Neural cell (in vitro differentiated cells): ENCODE measurements around the gene ARL6IP1. TPM values are rescaled to one million over a fixed set of nuclear protein-coding genes. Genes with fewer than 3 reads are reported as not detected.

ENCODE experiments used
- H2AFZ ChIP-seq: fragments of 200-600, 300-800 bp; sonication (generic), shearing (Covaris generic); 2 replicates; pipeline ENCODE4 v1.6.0; 2014; ENCODE audit warnings: low read depth, mild to moderate bottlenecking, antibody characterized with exemption, low read length, moderate library complexity
- H3F3A ChIP-seq: fragments of 200-600 bp; shearing (Covaris generic); 2 replicates; pipeline ENCODE4 v1.6.1; 2016; ENCODE audit warnings: mild to moderate bottlenecking, moderate library complexity, mixed read lengths, antibody characterized with exemption, low read length; ENCODE audit not compliant: insufficient read depth, poor library complexity, severe bottlenecking
- H3K27ac ChIP-seq: fragments of 200-600, 300-800 bp; sonication (generic), shearing (Covaris generic); 2 replicates; pipeline ENCODE4 v1.5.1; 2014; ENCODE audit warnings: mild to moderate bottlenecking, low read length, moderate library complexity
- H3K27me3 ChIP-seq: fragments of 300-800, 200-600 bp; sonication (generic), shearing (Covaris generic); 2 replicates; pipeline ENCODE4 v1.6.0; 2014; ENCODE audit warnings: mild to moderate bottlenecking, low read depth, low read length, moderate library complexity; ENCODE audit not compliant: insufficient read depth
- H3K36me3 ChIP-seq: fragments of 300-800, 200-600 bp; sonication (generic), shearing (Covaris generic); 2 replicates; pipeline ENCODE4 v1.5.1; 2014; ENCODE audit warnings: mild to moderate bottlenecking, antibody characterized with exemption, low read length, moderate library complexity; ENCODE audit not compliant: insufficient read depth
- H3K4me2 ChIP-seq: fragments of 300-800, 200-600 bp; sonication (generic), shearing (Covaris generic); 2 replicates; pipeline ENCODE4 v1.6.0; 2014; ENCODE audit warnings: mild to moderate bottlenecking, low read length
- H3K4me3 ChIP-seq: fragments of 300-800, 200-600 bp; sonication (generic), shearing (Covaris generic); 2 replicates; pipeline ENCODE4 v1.5.1; 2014; ENCODE audit warnings: mild to moderate bottlenecking, low read length, moderate library complexity
- H3K79me2 ChIP-seq: fragments of 200-600 bp; shearing (Covaris generic); replicated peaks from 2 replicates; pipeline ENCODE4 v1.6.0; 2014; ENCODE audit warnings: mild to moderate bottlenecking, low read length, moderate library complexity; ENCODE audit not compliant: insufficient read depth
- H3K9ac ChIP-seq: fragments of 300-800, 200-600 bp; sonication (generic), shearing (Covaris generic); 2 replicates; pipeline ENCODE4 v1.6.1; 2016; ENCODE audit warnings: mild to moderate bottlenecking, low read length, mixed read lengths
- H3K9me2 ChIP-seq: fragments of 200-600 bp; shearing (Covaris generic); 2 replicates; pipeline ENCODE4 v1.6.1; 2016; ENCODE audit warnings: mild to moderate bottlenecking, low read length, mixed read lengths; ENCODE audit not compliant: insufficient read depth
- H3K9me3 ChIP-seq: fragments of 200-600, 300-800 bp; sonication (generic), shearing (Covaris generic); 2 replicates; pipeline ENCODE4 v1.6.1; 2016; ENCODE audit warnings: mild to moderate bottlenecking, mixed run types, low read length, moderate library complexity, mixed read lengths
- H4K20me1 ChIP-seq: fragments of 200-600 bp; shearing (Covaris generic); 2 replicates; pipeline ENCODE4 v1.6.1; 2016; ENCODE audit warnings: mild to moderate bottlenecking, mixed run types; ENCODE audit not compliant: insufficient read depth
- CTCF ChIP-seq: fragments of 450-650 bp; IDR thresholded peaks from 2 replicates; pipeline ENCODE4 v1.5.1; 2014; ENCODE audit warnings: antibody characterized with exemption, mild to moderate bottlenecking, moderate library complexity; ENCODE audit not compliant: poor library complexity, severe bottlenecking
- EP300 ChIP-seq: fragments of 450-650 bp; conservative IDR thresholded peaks from 2 replicates; pipeline ENCODE4 v1.6.1; 2014; ENCODE audit warnings: antibody characterized with exemption, mild to moderate bottlenecking, moderate library complexity; ENCODE audit not compliant: poor library complexity, severe bottlenecking
- EZH2 ChIP-seq: fragments of 200-600, 300-800 bp; shearing (Covaris generic), sonication (generic); IDR thresholded peaks from 2 replicates; pipeline ENCODE4 v1.6.1; 2014; ENCODE audit warnings: antibody characterized with exemption, low read length, borderline replicate concordance, mild to moderate bottlenecking; ENCODE audit not compliant: insufficient read depth, poor library complexity, severe bottlenecking
- MXI1 ChIP-seq: fragments of 450-650 bp; conservative IDR thresholded peaks from 2 replicates; pipeline ENCODE4 v1.6.1; 2014; ENCODE audit warnings: antibody characterized with exemption, mild to moderate bottlenecking; ENCODE audit not compliant: poor library complexity, severe bottlenecking
- RAD21 ChIP-seq: fragments of 450-650 bp; conservative IDR thresholded peaks from 2 replicates; pipeline ENCODE4 v1.6.1; 2014; ENCODE audit warnings: antibody characterized with exemption, mild to moderate bottlenecking, moderate library complexity
- REST ChIP-seq: IDR thresholded peaks from 2 replicates; pipeline ENCODE4 v1.6.1; 2012; ENCODE audit warnings: borderline replicate concordance
- SMC3 ChIP-seq: fragments of 450-650 bp; conservative IDR thresholded peaks from 2 replicates; pipeline ENCODE4 v1.6.1; 2014; ENCODE audit warnings: antibody characterized with exemption, mild to moderate bottlenecking, moderate library complexity; ENCODE audit not compliant: poor library complexity
- TAF1 ChIP-seq: IDR thresholded peaks from 2 replicates; pipeline ENCODE4 v1.6.1; 2012; ENCODE audit warnings: low read depth
- polyA plus RNA-seq: library from polyadenylated mRNA; depleted of rRNA; stranded (reverse); fragments of >200 nt; gene quantifications from 2 replicates; pipeline ENCODE4 v1.2.3, GENCODE V29; 2014

Gene ARL6IP1
- polyA plus RNA-seq, 1 donor from 2014 or later = 556 TPM

GRCh38 chr16:18789515-18789849 lies 11.9 kb downstream of the ARL6IP1 start:
- peaks cover 19% of the 10 kb centered on the region for H4K20me1 ChIP-seq
- TF ChIP-seq SMC3 (no peak), RAD21 (no peak)
- H3K9me3 ChIP-seq = no peaks in the 10 kb centered on the region
- H3K27me3 ChIP-seq = no peaks in the 10 kb centered on the region
- H2AFZ ChIP-seq = peak overlapping the region; percentile 59
- peak overlapping the region; percentile 78 for H3K27ac ChIP-seq
- peak overlapping the region; percentile 90 for H3K4me2 ChIP-seq
- H3K4me3 ChIP-seq = peak overlapping the region; percentile 79
- no peaks in the 10 kb centered on the region for H3K9me2 ChIP-seq
- H3K79me2 ChIP-seq = peaks cover 47% of the 10 kb centered on the region
- no peaks in the 10 kb centered on the region for H3F3A ChIP-seq
- H3K9ac ChIP-seq = peak overlapping the region; percentile 85
- peaks cover 4% of the 10 kb centered on the region for H3K36me3 ChIP-seq

- Histone ChIP-seq H3K4me3 (peak overlapping the region; percentile 79), H3K79me2 (peaks cover 47% of the 10 kb centered on the region), H2AFZ (no peak overlapping the region), H3K36me3 (peaks cover 4% of the 10 kb centered on the region), H3K27ac (peak overlapping the region; percentile 78), H3K9ac (peak overlapping the region; percentile 85), H3K4me2 (peak overlapping the region; percentile 90), H3K27me3 (no peaks in the 10 kb centered on the region), H3K9me2 (no peaks in the 10 kb centered on the region), H3F3A (no peaks in the 10 kb centered on the region), H3K9me3 (no peaks in the 10 kb centered on the region), H4K20me1 (peaks cover 19% of the 10 kb centered on the region)
- no peak for TF ChIP-seq MXI1
- TF ChIP-seq CTCF = no peak
- no peak for TF ChIP-seq EZH2
- TF ChIP-seq RAD21 = no peak
- no peak for TF ChIP-seq EP300
- TF ChIP-seq TAF1 = no peak
- no peak for TF ChIP-seq SMC3
- no peak for TF ChIP-seq REST
These were observed 12.4 kb downstream of the ARL6IP1 start for GRCh38 chr16:18788828-18789514.
